OCI-LY7 (cell line): ENCODE results near the gene RPE65. TPM values are rescaled to one million over a fixed set of nuclear protein-coding genes. Genes with fewer than 3 reads are reported as not detected.

Experiments used
- BruUV-seq: library from RNA; stranded (reverse); fragments of 400-500 nt; replicated peaks from 2 replicates; lab custom pipeline; 2021; lab: Mats Ljungman, UMichigan
- CTCF ChIA-PET: fragments of 300-600 bp; sonication (Branson Sonifier 250); formaldehyde crosslinking; loops from one replicate; lab custom pipeline; 2022; ENCODE audit warnings: antibody characterized with exemption; ENCODE audit not compliant: unreplicated experiment; lab: Charles Lee
- POLR2A ChIA-PET: fragments of 300-600 bp; sonication (Branson Sonifier 250); formaldehyde crosslinking; loops from one replicate; lab custom pipeline; 2022; ENCODE audit warnings: antibody characterized with exemption; lab: Charles Lee
- DNase-seq: peaks from one replicate; pipeline ENCODE4 v3.0.0-alpha.2; 2015; ENCODE audit warnings: low spot score
- H2AFZ ChIP-seq: fragments of 200-600 bp; sonication (generic), shearing (Covaris generic); 2 replicates; pipeline ENCODE4 v1.6.1; 2014; ENCODE audit warnings: mild to moderate bottlenecking, antibody characterized with exemption, low read length, moderate library complexity
- H3K27ac ChIP-seq: fragments of 200-600 bp; sonication (generic); 2 replicates; pipeline ENCODE4 v1.5.1; 2014; ENCODE audit warnings: mixed run types, low read depth, mild to moderate bottlenecking, moderate library complexity, low read length, inconsistent platforms; ENCODE audit not compliant: poor library complexity, severe bottlenecking
- H3K36me3 ChIP-seq: fragments of 200-600 bp; sonication (generic); 2 replicates; pipeline ENCODE4 v1.6.1; 2014; ENCODE audit warnings: mild to moderate bottlenecking, antibody characterized with exemption, low read length, moderate library complexity, mixed read lengths; ENCODE audit not compliant: insufficient read depth
- H3K4me1 ChIP-seq: fragments of 200-600 bp; sonication (generic); 2 replicates; pipeline ENCODE4 v1.5.1; 2014; ENCODE audit warnings: mild to moderate bottlenecking, low read length; ENCODE audit not compliant: insufficient read depth, poor library complexity, severe bottlenecking
- H3K4me2 ChIP-seq: fragments of 200-600 bp; sonication (generic); 2 replicates; pipeline ENCODE4 v1.6.1; 2014; ENCODE audit warnings: mild to moderate bottlenecking, low read length
- H3K4me3 ChIP-seq: fragments of 200-600 bp; sonication (generic); 2 replicates; pipeline ENCODE4 v1.5.1; 2014; ENCODE audit warnings: mild to moderate bottlenecking, low read depth, low read length; ENCODE audit not compliant: poor library complexity, severe bottlenecking
- H3K79me2 ChIP-seq: fragments of 200-600 bp; sonication (generic); 2 replicates; pipeline ENCODE4 v1.6.1; 2016; ENCODE audit warnings: low read depth, mild to moderate bottlenecking, low read length, moderate library complexity, mixed read lengths; ENCODE audit not compliant: insufficient read depth
- H3K9me2 ChIP-seq: fragments of 200-600 bp; sonication (generic); 2 replicates; pipeline ENCODE4 v1.6.1; 2016; ENCODE audit warnings: mild to moderate bottlenecking, low read length, mixed read lengths; ENCODE audit not compliant: insufficient read depth
- H3K9me3 ChIP-seq: fragments of 200-600 bp; sonication (generic); 2 replicates; pipeline ENCODE4 v1.6.1; 2014; ENCODE audit warnings: mild to moderate bottlenecking, mixed run types, low read length, mixed read lengths
- H4K20me1 ChIP-seq: fragments of 200-600 bp; sonication (generic); 2 replicates; pipeline ENCODE4 v1.6.1; 2014; ENCODE audit warnings: mild to moderate bottlenecking, antibody characterized with exemption, low read length, moderate library complexity, mixed read lengths; ENCODE audit not compliant: insufficient read depth
- CTCF ChIP-seq: fragments of 200-600 bp; sonication (generic); conservative IDR thresholded peaks from 2 replicates; pipeline ENCODE4 v1.5.1; 2014; ENCODE audit warnings: mild to moderate bottlenecking, antibody characterized with exemption, low read length, moderate library complexity, mixed read lengths
- EZH2phosphoT487 ChIP-seq: fragments of 200-600 bp; sonication (generic); IDR thresholded peaks from 2 replicates; pipeline ENCODE4 v1.6.1; 2018; ENCODE audit warnings: low read depth, borderline replicate concordance, mild to moderate bottlenecking, mixed run types, antibody characterized with exemption, low read length, moderate library complexity, mixed read lengths
- intact Hi-C: fragments of 100-400 bp; cut with micrococcal nuclease; formaldehyde crosslinking; loops from one replicate; pipeline ENCODE4 v1.10.0; 2022; ENCODE audit not compliant: unreplicated experiment
- total RNA-seq, 2 experiments: library from RNA; depleted of rRNA in 1 of 2; stranded (reverse); fragments of >200 nt in 1 of 2; shearing (Covaris generic) in 1 of 2; gene quantifications; 2 replicates each; pipeline ENCODE4 v1.2.3, GENCODE V29; 2014 to 2022

The RPE65 gene
- total RNA-seq, 2 experiments from 2014 or later = not detected

GRCh38 chr1:68429233-68429808, 20.4 kb downstream of the RPE65 start:
- H3K36me3 ChIP-seq = no peaks in the 10 kb centered on the region
- H3K4me1 ChIP-seq = no peaks in the 10 kb centered on the region
- H3K4me3 ChIP-seq = no peak overlapping the region
- H3K79me2 ChIP-seq = no peaks in the 10 kb centered on the region
- DNase-seq = no peak
- ChIA-PET CTCF (no interaction called here), POLR2A (interaction anchor here (0.9 kb wide), 1 partner anchor 13 kb away, joined by 3 read pairs; no protein-coding TSS in a partner anchor)
- H4K20me1 ChIP-seq = no peaks in the 10 kb centered on the region
- BruUV-seq = no TSS peak
- intact Hi-C loops = no loop called here
- no peak overlapping the region for H3K27ac ChIP-seq
- TF ChIP-seq CTCF = no peak
- no peak for TF ChIP-seq EZH2phosphoT487
- no peaks in the 10 kb centered on the region for H3K9me3 ChIP-seq
- no peak overlapping the region for H3K4me2 ChIP-seq
- no peaks in the 10 kb centered on the region for H3K9me2 ChIP-seq
- no peak overlapping the region for H2AFZ ChIP-seq

- no peak overlapping the region for H3K27ac ChIP-seq
- no peaks in the 10 kb centered on the region for H3K4me1 ChIP-seq
- DNase-seq = no peak
- POLR2A ChIA-PET = interaction anchor here (0.7 to 1.5 kb wide), 2 partner anchors 61 to 1164 kb away, joined by 3 to 4 read pairs; no protein-coding TSS in a partner anchor
- H3K9me3 ChIP-seq = no peaks in the 10 kb centered on the region
- CTCF ChIA-PET = no interaction called here
- TF ChIP-seq CTCF (no peak), EZH2phosphoT487 (no peak)
- H3K4me3 ChIP-seq = no peak overlapping the region
- intact Hi-C loops = no loop called here
- H2AFZ ChIP-seq = no peak overlapping the region
- H3K79me2 ChIP-seq = no peaks in the 10 kb centered on the region
- H4K20me1 ChIP-seq = no peaks in the 10 kb centered on the region
- H3K9me2 ChIP-seq = no peaks in the 10 kb centered on the region
- no TSS peak for BruUV-seq
- no peak overlapping the region for H3K4me2 ChIP-seq
- H3K36me3 ChIP-seq = no peaks in the 10 kb centered on the region
Observed at GRCh38 chr1:68426594-68426993, 23.2 kb downstream of the RPE65 start.

- H3K79me2 ChIP-seq = no peaks in the 10 kb centered on the region
- no peaks in the 10 kb centered on the region for H3K4me1 ChIP-seq
- no peak overlapping the region for H2AFZ ChIP-seq
- no peaks in the 10 kb centered on the region for H3K9me3 ChIP-seq
- no peaks in the 10 kb centered on the region for H3K9me2 ChIP-seq
- POLR2A ChIA-PET = no interaction called here
- CTCF ChIA-PET = no interaction called here
- no TSS peak for BruUV-seq
- no peak for TF ChIP-seq EZH2phosphoT487
- TF ChIP-seq CTCF = no peak
- no peaks in the 10 kb centered on the region for H4K20me1 ChIP-seq
- H3K4me3 ChIP-seq = no peak overlapping the region
- no peak for DNase-seq
- intact Hi-C loops = no loop called here
- no peak overlapping the region for H3K4me2 ChIP-seq
- H3K27ac ChIP-seq = no peak overlapping the region
- no peaks in the 10 kb centered on the region for H3K36me3 ChIP-seq
Observed at GRCh38 chr1:68421350-68421749, 28.4 kb downstream of the RPE65 start.
